Brain microvascular endothelial cell (primary cell): ENCODE data around the gene PERCC1.

Experiments
- DNase-seq: peaks from one replicate; pipeline ENCODE4 v3.0.0-alpha.2; 2020
- H3K27ac ChIP-seq: fragments of 250-450 bp; sonication (Bioruptor Pico); 2 replicates; pipeline ENCODE4 v1.5.1; 2020; ENCODE audit warnings: mild to moderate bottlenecking, moderate library complexity
- H3K27me3 ChIP-seq: fragments of 250-450 bp; sonication (Bioruptor Pico); replicated peaks from 2 replicates; pipeline ENCODE4 v1.5.1; 2020; ENCODE audit warnings: mild to moderate bottlenecking
- H3K36me3 ChIP-seq: fragments of 250-450 bp; sonication (Bioruptor Pico); replicated peaks from 2 replicates; pipeline ENCODE4 v1.5.1; 2020; ENCODE audit warnings: mild to moderate bottlenecking
- H3K4me3 ChIP-seq: 2 replicates; pipeline ENCODE4 v1.5.1; 2011; ENCODE audit warnings: low read depth, mild to moderate bottlenecking, control low read depth, low read length, moderate library complexity
- in situ Hi-C: cut with HindIII; loops from 2 replicates; pipeline ENCODE4 v1.10.0; 2017; ENCODE audit warnings: low sequenced_read_pairs, low pct_ligation_motif_present
- TF ChIP-seq, protein P1 (sequence below): IDR thresholded peaks from 2 replicates; pipeline ENCODE4 v1.5.1; 2011; ENCODE audit warnings: low read depth, mild to moderate bottlenecking, moderate library complexity, low read length, control low read depth, inconsistent platforms; ENCODE audit errors: missing control alignments

The PERCC1 gene

DNA sequence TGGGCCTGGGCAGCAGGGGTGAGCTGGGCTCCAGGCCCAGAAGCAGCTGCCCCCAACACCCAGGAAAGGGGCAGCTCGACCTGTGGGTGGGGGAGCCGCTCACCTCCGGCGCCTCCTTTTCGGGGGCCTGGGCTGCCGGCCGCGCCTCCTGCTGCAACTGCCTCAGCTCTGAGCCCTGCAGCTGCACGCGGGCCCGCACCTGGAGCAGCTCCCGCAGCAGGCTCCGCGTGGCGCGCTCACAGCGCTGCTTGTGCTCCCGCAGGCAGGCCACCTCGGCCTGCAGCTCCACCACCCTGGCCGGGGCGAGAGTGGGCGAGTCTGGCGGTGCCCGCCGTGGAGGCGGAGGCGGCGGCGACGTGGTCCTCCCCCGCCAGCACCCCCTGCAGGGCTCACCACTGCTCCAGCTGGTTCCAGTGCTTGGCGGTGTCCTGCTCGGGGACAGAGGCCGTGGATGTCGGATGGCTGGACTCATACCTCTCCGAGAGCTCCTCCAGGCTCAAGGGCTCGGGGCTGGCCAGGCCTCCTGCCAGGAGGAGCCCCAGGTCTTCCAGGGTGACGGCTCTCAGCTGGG, 12.6 kb downstream of the PERCC1 start:
- peaks cover 15% of the 10 kb centered on the region for H3K36me3 ChIP-seq
- no peaks in the 10 kb centered on the region for H3K27me3 ChIP-seq
- H3K4me3 ChIP-seq = no peak overlapping the region
- in situ Hi-C loops = no loop called here
- DNase-seq = no peak
- TF ChIP-seq, protein P1, sequence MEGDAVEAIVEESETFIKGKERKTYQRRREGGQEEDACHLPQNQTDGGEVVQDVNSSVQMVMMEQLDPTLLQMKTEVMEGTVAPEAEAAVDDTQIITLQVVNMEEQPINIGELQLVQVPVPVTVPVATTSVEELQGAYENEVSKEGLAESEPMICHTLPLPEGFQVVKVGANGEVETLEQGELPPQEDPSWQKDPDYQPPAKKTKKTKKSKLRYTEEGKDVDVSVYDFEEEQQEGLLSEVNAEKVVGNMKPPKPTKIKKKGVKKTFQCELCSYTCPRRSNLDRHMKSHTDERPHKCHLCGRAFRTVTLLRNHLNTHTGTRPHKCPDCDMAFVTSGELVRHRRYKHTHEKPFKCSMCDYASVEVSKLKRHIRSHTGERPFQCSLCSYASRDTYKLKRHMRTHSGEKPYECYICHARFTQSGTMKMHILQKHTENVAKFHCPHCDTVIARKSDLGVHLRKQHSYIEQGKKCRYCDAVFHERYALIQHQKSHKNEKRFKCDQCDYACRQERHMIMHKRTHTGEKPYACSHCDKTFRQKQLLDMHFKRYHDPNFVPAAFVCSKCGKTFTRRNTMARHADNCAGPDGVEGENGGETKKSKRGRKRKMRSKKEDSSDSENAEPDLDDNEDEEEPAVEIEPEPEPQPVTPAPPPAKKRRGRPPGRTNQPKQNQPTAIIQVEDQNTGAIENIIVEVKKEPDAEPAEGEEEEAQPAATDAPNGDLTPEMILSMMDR = no peak
- no peak overlapping the region for H3K27ac ChIP-seq

DNA sequence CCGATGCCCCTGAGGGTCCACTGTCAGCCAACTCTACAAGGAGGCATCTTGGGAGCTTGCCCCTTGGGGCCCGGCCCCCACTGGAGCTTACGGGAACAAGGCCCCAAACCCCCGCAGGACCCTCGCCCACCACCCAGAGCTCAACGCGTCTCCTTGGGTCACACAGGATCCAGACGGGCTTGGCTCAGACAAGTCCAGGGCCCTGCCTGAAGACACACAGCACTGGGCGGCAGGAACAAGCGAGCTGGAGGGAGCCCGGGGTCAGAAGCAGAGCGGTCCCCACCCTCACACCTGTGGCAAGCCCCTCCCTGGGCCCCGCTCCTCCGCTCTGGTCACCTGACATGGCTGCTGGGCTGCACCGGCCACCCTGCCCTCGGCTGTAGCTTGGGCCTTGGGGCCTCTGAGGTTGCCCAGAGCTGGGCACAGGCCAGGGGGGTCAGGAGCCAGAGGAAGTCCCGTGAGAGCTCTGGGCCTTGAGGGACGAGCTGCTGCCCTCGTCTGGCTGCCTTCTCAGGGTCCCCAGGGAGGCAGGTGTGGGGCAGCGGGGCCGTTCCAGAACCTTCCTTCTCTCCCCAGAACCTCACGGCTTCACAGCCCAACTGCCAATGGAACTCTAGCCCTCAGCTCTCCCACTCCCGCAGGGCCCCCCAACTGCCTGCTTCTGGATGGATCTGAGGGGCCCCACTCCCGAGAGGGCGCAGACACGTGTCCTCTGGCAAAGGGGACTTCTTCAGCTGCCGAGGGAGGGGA, 13.3 kb downstream of the PERCC1 start, which contains the start of gene CCDC154:
CCDC154 (minus strand) TSS at position 577 of the 750 bp plus-strand sequence; CDS start at position 343, 234 bp downstream.
- TF ChIP-seq, protein P1 = no peak
- no peak within 1 kb of the TSS for H3K27ac ChIP-seq
- in situ Hi-C loops = no loop called here

DNA sequence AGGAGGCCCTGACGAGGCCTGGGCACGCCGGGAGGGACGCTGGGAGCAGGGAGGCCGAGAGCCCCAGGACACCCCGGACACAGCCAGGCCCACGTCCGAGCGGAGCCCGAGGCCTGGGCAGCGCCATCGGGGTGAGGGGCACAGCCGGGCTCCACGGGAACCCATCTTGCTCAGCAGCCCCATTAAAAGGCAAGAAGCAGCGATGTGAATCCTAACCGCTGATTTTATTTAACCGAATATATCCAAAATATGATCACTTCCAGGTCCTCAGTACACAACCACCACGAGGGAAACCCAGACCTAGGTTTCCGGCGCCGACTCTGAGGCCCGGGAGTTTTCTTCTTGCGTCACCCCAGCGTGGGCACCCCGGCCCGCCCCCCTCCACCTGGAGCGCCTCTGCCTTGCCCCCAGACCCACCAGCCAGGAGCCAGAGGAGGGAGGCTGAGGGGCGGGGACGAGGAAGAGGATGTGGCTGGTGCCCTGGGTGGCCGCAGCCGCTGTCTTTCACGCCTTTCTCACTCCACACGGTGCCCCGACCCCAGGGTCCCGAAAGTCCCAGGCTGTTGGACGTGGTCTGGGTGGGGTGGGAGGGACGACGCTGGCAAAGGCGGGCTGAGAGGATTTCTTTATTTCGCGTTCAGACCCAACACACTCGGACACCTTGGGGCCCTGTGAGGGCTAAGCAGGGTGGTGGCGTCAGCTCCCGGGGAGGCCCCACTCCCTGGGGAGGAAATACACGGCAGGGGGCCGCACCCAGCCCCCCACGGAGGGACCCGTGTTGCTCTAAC, 14.0 kb downstream of the PERCC1 start:
- no peak for DNase-seq
- H3K36me3 ChIP-seq = peaks cover 15% of the 10 kb centered on the region
- TF ChIP-seq, protein P1 = no peak
- H3K27me3 ChIP-seq = no peaks in the 10 kb centered on the region
- H3K27ac ChIP-seq = no peak overlapping the region
- in situ Hi-C loops = no loop called here
- no peak overlapping the region for H3K4me3 ChIP-seq

More for the DNA sequence above, 13.3 kb downstream of the PERCC1 start, which contains the start of gene CCDC154:
- no peaks in the 10 kb centered on the region for H3K27me3 ChIP-seq
- DNase-seq = no peak
- H3K4me3 ChIP-seq = no peak within 1 kb of the TSS
- peaks cover 15% of the 10 kb centered on the region for H3K36me3 ChIP-seq

DNA sequence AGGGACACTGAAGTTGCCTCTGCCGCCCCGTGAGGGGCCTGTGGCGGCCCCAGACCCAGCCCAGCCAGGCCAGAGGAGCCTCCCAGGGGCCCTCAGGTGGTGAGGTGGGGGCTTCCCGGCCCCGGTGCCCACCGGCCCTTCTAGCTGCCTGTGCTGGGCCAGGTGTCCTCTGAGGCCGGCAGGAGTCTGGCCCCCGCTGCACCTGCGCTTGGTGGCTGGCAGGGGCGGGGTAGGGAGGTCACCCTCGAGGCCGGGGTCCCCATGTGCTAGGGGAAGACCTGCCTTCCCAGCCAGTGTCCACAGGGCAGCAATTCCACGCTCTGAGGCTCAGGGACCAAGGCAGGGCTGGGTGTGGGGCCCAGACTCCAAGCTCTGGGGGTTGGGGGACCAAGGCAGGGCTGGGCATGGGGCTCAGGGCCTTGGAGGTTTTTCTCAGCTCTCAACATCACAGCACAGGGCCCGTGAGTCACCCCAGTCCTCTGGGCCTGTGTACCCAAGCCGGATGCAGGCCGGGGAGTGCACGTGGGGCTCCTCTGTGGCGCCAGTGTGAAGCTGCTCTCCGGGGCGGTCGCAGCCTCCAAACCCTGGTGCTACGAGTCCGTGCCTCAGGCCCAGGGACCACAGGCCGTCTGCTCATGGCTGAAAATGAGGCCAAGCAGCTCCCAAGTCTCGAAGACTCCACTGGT, 14.8 kb downstream of the PERCC1 start:
- H3K4me3 ChIP-seq = no peak overlapping the region
- H3K36me3 ChIP-seq = peaks cover 16% of the 10 kb centered on the region
- TF ChIP-seq, protein P1 = no peak
- in situ Hi-C loops = no loop called here
- no peak overlapping the region for H3K27ac ChIP-seq
- no peak for DNase-seq
- H3K27me3 ChIP-seq = no peaks in the 10 kb centered on the region

DNA sequence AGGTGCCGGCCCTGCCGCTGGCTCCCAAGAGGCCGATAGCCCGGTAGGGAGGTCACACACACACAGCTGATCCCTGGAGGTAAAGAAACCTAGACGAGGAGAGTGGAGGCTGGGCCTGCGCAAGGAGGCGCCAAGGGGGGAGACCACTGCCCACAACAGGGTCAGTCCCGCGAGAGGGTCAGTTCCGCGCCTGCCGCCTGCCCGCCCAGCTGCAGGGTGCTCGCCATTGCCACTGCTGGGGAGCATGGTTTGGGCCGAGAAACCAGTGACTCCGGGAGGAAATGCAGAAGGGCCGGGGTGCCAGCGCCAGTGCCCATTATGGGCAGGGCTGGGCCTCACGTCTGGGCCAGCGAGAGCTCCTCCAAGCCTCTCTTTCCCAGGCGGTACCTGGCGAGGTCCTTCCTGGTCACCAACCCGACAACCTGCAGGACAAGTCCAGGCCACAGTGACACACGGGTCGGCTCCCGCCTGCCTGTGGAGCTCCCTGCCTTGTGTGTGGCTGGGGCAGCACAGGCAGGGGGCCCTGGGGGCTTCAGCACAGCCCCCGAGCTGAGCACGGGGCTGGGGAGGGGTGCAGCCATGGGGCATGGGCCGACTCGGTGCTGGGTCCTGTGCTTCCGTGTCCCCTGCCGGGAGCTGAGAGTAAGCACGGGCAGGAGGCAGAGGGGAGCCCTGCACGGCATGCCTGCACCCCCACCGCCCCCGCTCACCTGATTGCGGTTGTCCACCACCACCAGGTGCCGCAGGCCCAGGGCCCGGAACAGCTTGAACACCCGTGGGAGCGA, 15.6 kb downstream of the PERCC1 start:
- in situ Hi-C loops = no loop called here
- Histone ChIP-seq H3K27ac (no peak overlapping the region), H3K27me3 (no peaks in the 10 kb centered on the region), H3K36me3 (peaks cover 25% of the 10 kb centered on the region), H3K4me3 (no peak overlapping the region)
- TF ChIP-seq, protein P1 = no peak
- DNase-seq = no peak
